Endothelial cell of umbilical vein (primary cell): ENCODE results near the gene NFATC3. TPM values are rescaled to one million over a fixed set of nuclear protein-coding genes. Genes with fewer than 3 reads are reported as not detected.

Experiments
- BruUV-seq: library from RNA; stranded (reverse); fragments of 400-500 nt; replicated peaks from 2 replicates; lab custom pipeline; 2021; lab: Mats Ljungman, UMichigan
- CTCF ChIA-PET: fragments of 300-600, 350-600 bp; sonication (Branson Sonifier 250); formaldehyde crosslinking; loops from one replicate; lab custom pipeline; 2021; ENCODE audit warnings: antibody characterized with exemption, inconsistent platforms; lab: Charles Lee
- POLR2A ChIA-PET: fragments of 300-600, 350-600 bp; sonication (Branson Sonifier 250); formaldehyde crosslinking; loops from one replicate; lab custom pipeline; 2021; ENCODE audit warnings: antibody characterized with exemption, inconsistent platforms; lab: Charles Lee
- DNase-seq: peaks from one replicate; pipeline ENCODE4 v3.0.0-alpha.2; 2011; ENCODE audit warnings: low read depth, low spot score
- FAIRE-seq: peaks from 2 replicates; lab custom pipeline; 2011; peaks lifted over from hg19 to GRCh38; lab: Jason Lieb, UNC
- H2AFZ ChIP-seq: 2 replicates; pipeline ENCODE4 v1.6.0; 2012; ENCODE audit warnings: low read depth, low read length, control low read depth, inconsistent platforms
- H3K27ac ChIP-seq: 2 replicates; pipeline ENCODE4 v1.5.1; 2011; ENCODE audit warnings: low read depth, mild to moderate bottlenecking, control low read depth, low read length, moderate library complexity; ENCODE audit not compliant: insufficient read depth
- H3K27me3 ChIP-seq, 2 experiments: 2 replicates each; pipeline versions ENCODE4 v1.6.0 to v1.6.1; 2011; ENCODE audit warnings: low read length in 2 of 2, mixed read lengths in 1 of 2; ENCODE audit not compliant: control insufficient read depth in 2 of 2, insufficient read depth in 2 of 2
- H3K36me3 ChIP-seq, 2 experiments: 2 replicates in 1 of 2; 3 replicates in 1 of 2; pipeline ENCODE4 v1.5.1; 2011; ENCODE audit warnings: low read length in 2 of 2, mild to moderate bottlenecking in 1 of 2, moderate library complexity in 1 of 2; ENCODE audit not compliant: control insufficient read depth in 2 of 2, insufficient read depth in 2 of 2; ENCODE audit errors: extremely low read depth in 1 of 2
- H3K4me1 ChIP-seq: 3 replicates; pipeline ENCODE4 v1.5.1; 2011; ENCODE audit warnings: mild to moderate bottlenecking, low read length; ENCODE audit not compliant: control insufficient read depth, insufficient read depth; ENCODE audit errors: extremely low read depth
- H3K4me2 ChIP-seq: 2 replicates; pipeline ENCODE4 v1.6.1; 2011; ENCODE audit warnings: low read length, control low read depth, mixed read lengths; ENCODE audit not compliant: insufficient read depth
- H3K4me3 ChIP-seq, 3 experiments: fragments of 200-600 bp in 1 of 3; sonication (generic), shearing (Covaris generic) in 1 of 3; replicated peaks in 1 of 3; 2 replicates each; pipeline ENCODE4 v1.5.1; 2011 to 2016; ENCODE audit warnings: control low read depth in 3 of 3, low read length in 3 of 3, mild to moderate bottlenecking in 2 of 3, inconsistent platforms in 1 of 3, low read depth in 1 of 3, moderate library complexity in 1 of 3; ENCODE audit not compliant: insufficient read depth in 1 of 3
- H3K79me2 ChIP-seq: 2 replicates; pipeline ENCODE4 v1.6.0; 2012; ENCODE audit warnings: low read length, inconsistent platforms; ENCODE audit not compliant: control insufficient read depth, insufficient read depth
- H3K9ac ChIP-seq: replicated peaks from 2 replicates; pipeline ENCODE3; 2011; ENCODE audit warnings: low read length, control low read depth; ENCODE audit not compliant: insufficient read depth; ENCODE audit errors: extremely low read depth
- H3K9me1 ChIP-seq: replicated peaks from 3 replicates; pipeline ENCODE4 v1.6.0; 2011; ENCODE audit warnings: mild to moderate bottlenecking, low read length; ENCODE audit not compliant: control insufficient read depth, insufficient read depth; ENCODE audit errors: extremely low read depth
- H3K9me3 ChIP-seq: replicated peaks from 2 replicates; pipeline ENCODE4 v1.5.1; 2012; ENCODE audit warnings: low read length, inconsistent platforms; ENCODE audit not compliant: control insufficient read depth, insufficient read depth
- H4K20me1 ChIP-seq: replicated peaks from 2 replicates; pipeline ENCODE3; 2011; ENCODE audit warnings: mild to moderate bottlenecking, low read length; ENCODE audit not compliant: control insufficient read depth, insufficient read depth; ENCODE audit errors: extremely low read depth
- EZH2 ChIP-seq: IDR thresholded peaks from 2 replicates; pipeline ENCODE4 v1.6.1; 2012; ENCODE audit warnings: borderline replicate concordance, low read depth, mild to moderate bottlenecking, moderate library complexity, low read length, inconsistent platforms; ENCODE audit not compliant: severe bottlenecking
- FOS ChIP-seq: IDR thresholded peaks from 2 replicates; pipeline ENCODE4 v1.6.1; 2011; ENCODE audit warnings: mild to moderate bottlenecking, low read length, moderate library complexity, borderline replicate concordance; ENCODE audit not compliant: insufficient read depth
- GATA2 ChIP-seq: IDR thresholded peaks from 2 replicates; pipeline ENCODE4 v1.7.0; 2011; ENCODE audit warnings: low read depth, mild to moderate bottlenecking, moderate library complexity, mixed read lengths, low read length; ENCODE audit not compliant: insufficient read length, insufficient read depth
- JUN ChIP-seq: IDR thresholded peaks from 2 replicates; pipeline ENCODE4 v1.6.1; 2011; ENCODE audit warnings: borderline replicate concordance, low read depth; ENCODE audit not compliant: insufficient read length, insufficient read depth
- MAX ChIP-seq: IDR thresholded peaks from 2 replicates; pipeline ENCODE4 v1.6.1; 2011; ENCODE audit not compliant: insufficient read depth, insufficient read length
- MYC ChIP-seq: IDR thresholded peaks from one replicate; pipeline ENCODE4 v1.6.1; 2011; ENCODE audit warnings: mild to moderate bottlenecking, low read depth, low read length
- POLR2A ChIP-seq: IDR thresholded peaks from 2 replicates; pipeline ENCODE4 v1.6.1; 2012; ENCODE audit warnings: low read depth, mild to moderate bottlenecking, control low read depth, low read length
- POLR2AphosphoS5 ChIP-seq: IDR thresholded peaks from 2 replicates; pipeline ENCODE4 v1.6.1; 2012; ENCODE audit warnings: low read depth, mild to moderate bottlenecking, control low read depth, low read length, moderate library complexity; ENCODE audit not compliant: insufficient read depth
- dilution Hi-C: fragments of 300-500 bp; cut with MboI; formaldehyde crosslinking; loops from one replicate; pipeline ENCODE4 v1.15.0; 2019; ENCODE audit warnings: low sequenced_read_pairs; ENCODE audit not compliant: extremely low pct_ligation_motif_present
- intact Hi-C: fragments of 100-400 bp; cut with micrococcal nuclease; formaldehyde crosslinking; loops from one replicate; pipeline ENCODE4 v1.10.0; 2022
- polyA plus RNA-seq, 4 experiments: library from polyadenylated mRNA; depleted of rRNA in 3 of 4; stranded (reverse) in 3 of 4; unstranded in 1 of 4; fragments of >200 nt; gene quantifications; 2 replicates each; pipeline versions ENCODE4 v1.2.1 to v1.2.3, GENCODE V29; 2011 to 2012; ENCODE audit warnings: missing spikeins in 1 of 4
- total RNA-seq: library from RNA; stranded (reverse); gene quantifications from 2 replicates; pipeline ENCODE4 v1.2.3, GENCODE V29; 2021
- TF ChIP-seq, protein P1 (sequence below), 2 donors: IDR thresholded peaks; 1 replicate in 1 of 2; 2 replicates in 1 of 2; pipeline ENCODE4 v1.5.1; 2011; ENCODE audit warnings: low read length in 2 of 2, mild to moderate bottlenecking in 2 of 2, moderate library complexity in 2 of 2, control low read depth in 1 of 2, inconsistent platforms in 1 of 2, low read depth in 1 of 2; ENCODE audit not compliant: insufficient read depth in 1 of 2; ENCODE audit errors: extremely low read depth in 1 of 2

Gene NFATC3
- total and polyA plus RNA-seq, 2 donors (not counting 3 experiments of a cell fraction or from before 2014, with no cell fraction given), result 15.6 to 33.1 TPM

- TF ChIP-seq GATA2 (no peak), POLR2A (no peak), FOS (no peak), JUN (no peak), EZH2 (no peak), MAX (no peak), POLR2AphosphoS5 (no peak), MYC (no peak)
- TF ChIP-seq, protein P1, sequence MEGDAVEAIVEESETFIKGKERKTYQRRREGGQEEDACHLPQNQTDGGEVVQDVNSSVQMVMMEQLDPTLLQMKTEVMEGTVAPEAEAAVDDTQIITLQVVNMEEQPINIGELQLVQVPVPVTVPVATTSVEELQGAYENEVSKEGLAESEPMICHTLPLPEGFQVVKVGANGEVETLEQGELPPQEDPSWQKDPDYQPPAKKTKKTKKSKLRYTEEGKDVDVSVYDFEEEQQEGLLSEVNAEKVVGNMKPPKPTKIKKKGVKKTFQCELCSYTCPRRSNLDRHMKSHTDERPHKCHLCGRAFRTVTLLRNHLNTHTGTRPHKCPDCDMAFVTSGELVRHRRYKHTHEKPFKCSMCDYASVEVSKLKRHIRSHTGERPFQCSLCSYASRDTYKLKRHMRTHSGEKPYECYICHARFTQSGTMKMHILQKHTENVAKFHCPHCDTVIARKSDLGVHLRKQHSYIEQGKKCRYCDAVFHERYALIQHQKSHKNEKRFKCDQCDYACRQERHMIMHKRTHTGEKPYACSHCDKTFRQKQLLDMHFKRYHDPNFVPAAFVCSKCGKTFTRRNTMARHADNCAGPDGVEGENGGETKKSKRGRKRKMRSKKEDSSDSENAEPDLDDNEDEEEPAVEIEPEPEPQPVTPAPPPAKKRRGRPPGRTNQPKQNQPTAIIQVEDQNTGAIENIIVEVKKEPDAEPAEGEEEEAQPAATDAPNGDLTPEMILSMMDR (IDR thresholded peaks at IDR 0.05; ENCODE audit: extremely low read depth in 1 of 2, insufficient read depth in 1 of 2, low read depth in 1 of 2, low read length in 2 of 2), result no peak
- CTCF ChIA-PET, result interaction anchor here (0.5 to 1.1 kb wide), 3 partner anchors 9 to 58 kb away, joined by 3 read pairs; no protein-coding TSS in a partner anchor
- FAIRE-seq (no peak), DNase-seq (no peak)
- Histone ChIP-seq H3K27ac (no peak overlapping the region), H3K4me2 (no peak overlapping the region), H3K9me3 (no peaks in the 10 kb centered on the region), H2AFZ (no peak overlapping the region), H3K9me1 (no peaks in the 10 kb centered on the region), H3K79me2 (peaks cover 9% of the 10 kb centered on the region), H4K20me1 (no peaks in the 10 kb centered on the region), H3K27me3 (no peaks in the 10 kb centered on the region), H3K4me3 (no peak overlapping the region), H3K4me1 (peaks cover 8% of the 10 kb centered on the region), H3K36me3 (no peaks in the 10 kb centered on the region), H3K9ac (no peak overlapping the region)
- BruUV-seq, result no TSS peak
- dilution Hi-C loops (no loop called here), intact Hi-C loops (loop anchor here (2.0 kb wide), 1 partner anchor 33 kb away; no protein-coding TSS in a partner anchor)
- POLR2A ChIA-PET, result no interaction called here
Observed at GRCh38 chr16:68144008-68144407, 58.8 kb downstream of the NFATC3 start.
